ENCODE results near the gene CLDN15. TPM values are rescaled to one million over a fixed set of nuclear protein-coding genes. Genes with fewer than 3 reads are reported as not detected.

The CLDN15 gene
- total RNA-seq (2021), result 9.7 and 11.4 TPM in 2 replicates
- long read RNA-seq, partial matches to known transcripts, result 10 of 17 reads
- long read RNA-seq, other reads (novel, unspliced or antisense), result 6 of 17 reads

DNA sequence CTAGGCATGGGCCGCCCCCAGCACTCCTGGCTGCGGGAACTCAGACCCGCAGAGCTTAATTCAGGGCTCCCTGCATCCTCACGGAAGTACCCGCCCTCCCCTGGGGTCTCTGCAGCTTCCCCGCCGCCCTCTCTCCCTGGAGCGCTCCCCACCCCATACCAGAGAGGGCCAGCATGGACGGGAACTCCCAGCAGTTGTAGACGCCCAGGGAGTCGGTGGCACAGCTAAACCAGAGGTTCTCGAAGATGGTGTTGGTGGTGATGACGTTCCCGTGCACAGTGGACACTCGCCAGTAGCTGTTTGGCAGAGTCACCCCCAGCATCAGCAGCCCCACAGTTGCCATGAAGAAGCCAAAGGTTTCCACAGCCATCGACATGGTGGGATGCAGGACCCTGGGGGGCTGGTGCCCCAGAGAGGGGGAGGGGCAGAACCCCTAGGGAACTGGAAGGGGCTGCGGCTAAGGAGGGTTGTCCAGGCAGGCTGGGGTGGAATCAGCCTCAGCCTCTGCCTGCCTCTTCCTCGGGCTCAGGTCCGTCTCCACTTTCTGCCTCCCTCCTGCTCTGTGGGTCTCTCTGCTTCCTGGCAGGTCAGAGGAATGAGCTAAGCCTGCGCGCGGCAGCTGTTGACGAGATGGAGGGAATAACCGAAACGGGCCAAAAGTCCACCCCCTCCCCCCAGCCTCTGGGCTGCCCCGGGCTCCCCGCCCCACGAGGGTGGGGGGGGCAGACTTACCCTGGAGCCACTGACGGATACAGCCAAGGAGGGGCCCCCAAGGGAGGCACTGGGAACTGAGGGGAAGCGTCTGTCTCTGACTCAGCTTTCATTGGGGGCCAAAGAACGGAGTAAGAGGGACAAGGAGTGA is at the start of gene CLDN15:
CLDN15 (minus strand) TSS at position 597 of the 862 bp plus-strand sequence; CDS start at position 376, 221 bp downstream.
- Histone ChIP-seq H4K91ac (ENCODE audit: insufficient read length, low read depth, low read length) (no peak within 1 kb of the TSS), H4K20me1 (ENCODE audit: control insufficient read depth, insufficient read depth, insufficient read length) (no peaks in the 10 kb centered on the region), H3K56ac (ENCODE audit: insufficient read length, low read depth, low read length) (no peak within 1 kb of the TSS), H2BK120ac (ENCODE audit: low read depth, low read length, poor library complexity, severe bottlenecking) (no peak within 1 kb of the TSS), H3K23ac (ENCODE audit: insufficient read length, low read depth, low read length) (no peak within 1 kb of the TSS), H3K23me2 (ENCODE audit: insufficient read length, low read depth, low read length, poor library complexity, severe bottlenecking) (no peaks in the 10 kb centered on the region), H3K18ac (ENCODE audit: insufficient read length, low read depth, low read length) (no peak within 1 kb of the TSS), H2AFZ (ENCODE audit: low read length) (no peak within 1 kb of the TSS), H2BK20ac (ENCODE audit: low read depth, low read length, poor library complexity, severe bottlenecking) (no peak within 1 kb of the TSS), H2BK15ac (ENCODE audit: low read depth, low read length) (no peak within 1 kb of the TSS), H3K27ac (ENCODE audit: insufficient read length, low read depth, low read length) (no peak within 1 kb of the TSS), H3K27me3 (ENCODE audit: insufficient read depth, low read length) (no peaks in the 10 kb centered on the region), H3K4me2 (ENCODE audit: insufficient read depth, insufficient read length, low read length) (no peak within 1 kb of the TSS), H3K79me2 (ENCODE audit: insufficient read depth, low read length) (no peaks in the 10 kb centered on the region), H3K79me1 (ENCODE audit: insufficient read depth, low read depth, low read length, poor library complexity, severe bottlenecking) (no peaks in the 10 kb centered on the region), H3K9me3 (ENCODE audit: control insufficient read depth, low read depth, low read length) (no peaks in the 10 kb centered on the region), H3K9ac (ENCODE audit: extremely low read depth, insufficient read length, low read length) (no peak within 1 kb of the TSS), H3K14ac (ENCODE audit: insufficient read depth, low read length) (no peak within 1 kb of the TSS), H2BK12ac (ENCODE audit: insufficient read length, low read depth, low read length) (no peak within 1 kb of the TSS), H3K4me1 (ENCODE audit: insufficient read depth, low read length) (0 out of 2 replicates have a peak, but pooled peaks cover 3% of the 10 kb centered on the region), H4K8ac (replicated peaks; ENCODE audit: insufficient read length, low read depth, low read length) (no peak within 1 kb of the TSS), H4K5ac (ENCODE audit: insufficient read length, low read depth, low read length) (no peak within 1 kb of the TSS), H2BK5ac (ENCODE audit: insufficient read length, low read length) (no peak within 1 kb of the TSS), H3K4ac (ENCODE audit: low read depth, low read length) (no peak within 1 kb of the TSS), H2AK5ac (ENCODE audit: insufficient read length, low read length) (no peak within 1 kb of the TSS), H3T11ph (ENCODE audit: low read length) (no peak within 1 kb of the TSS)
- peaks cover 3 to 23% (median 4%) of the 10 kb centered on the region in 3 experiments; a peak in 5 of 7 replicates for H3K36me3 Mint-ChIP-seq (ENCODE audit: insufficient read depth in 1 of 3, low read depth in 3 of 3)
- DNase-seq, result no peak
- no peaks in the 10 kb centered on the region for H3K27me3 Mint-ChIP-seq (ENCODE audit: low read depth)
- H3K4me1 Mint-ChIP-seq, result peaks cover 9 to 24% of the 10 kb centered on the region in 2 experiments
- no peak within 1 kb of the TSS for H3K4me3 Mint-ChIP-seq
- peak within 1 kb of the TSS in 2 of 3 experiments; percentile 46 to 48; a peak in 4 of 7 replicates for H3K27ac Mint-ChIP-seq
- WGBS (ENCODE audit: extremely low coverage, insufficient read length, low lambda C conversion rate), result no CpG with 5 or more reads among the region's 31 CpGs
- TF ChIP-seq CTCF (conservative IDR thresholded peaks at IDR 0.05), result no peak
- no peaks in the 10 kb centered on the region for H3K9me3 Mint-ChIP-seq

Data from H9 (cell line).